ENCODE measurements around the gene GADL1. TPM values are rescaled to one million over a fixed set of nuclear protein-coding genes. Genes with fewer than 3 reads are reported as not detected.

GADL1 gene
- total RNA-seq, 4 donors from 2014 or later, result 1.1 TPM; not detected in 3

DNA sequence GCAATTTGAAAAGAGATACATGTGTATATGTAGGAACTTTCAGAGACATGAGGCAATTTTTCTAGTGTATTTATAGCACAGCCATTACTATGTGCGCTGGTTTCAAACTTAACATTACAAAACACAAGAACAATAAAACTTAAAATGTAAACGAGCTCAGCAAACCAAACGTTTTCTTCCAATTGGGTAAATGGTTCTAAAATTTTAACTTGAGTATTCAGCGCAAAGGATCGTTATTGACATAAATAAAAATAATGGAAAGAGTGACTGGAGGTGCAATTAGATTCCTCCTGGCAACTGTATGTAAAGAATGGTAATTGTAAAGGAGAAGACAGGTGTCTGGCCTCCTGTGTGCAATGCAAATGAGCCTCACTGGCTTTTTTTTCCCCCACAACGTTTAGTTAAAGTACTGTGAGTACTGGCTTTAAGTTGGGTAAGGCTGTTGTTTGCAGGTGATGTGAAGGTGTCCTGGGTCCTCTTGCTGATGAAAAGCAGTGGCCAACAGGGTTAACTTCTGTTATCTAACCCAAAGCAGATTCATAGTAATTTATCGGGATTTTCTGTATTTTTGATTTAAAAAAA is 14.1 kb upstream of the GADL1 start:
- DNase-seq, result no peak
- H3K4me1 ChIP-seq, result no peaks in the 10 kb centered on the region
- H3K9me3 ChIP-seq, result no peaks in the 10 kb centered on the region
- H3K4me3 ChIP-seq, result no peak overlapping the region
- no peaks in the 10 kb centered on the region for H3K27me3 ChIP-seq
- TF ChIP-seq, protein P1, sequence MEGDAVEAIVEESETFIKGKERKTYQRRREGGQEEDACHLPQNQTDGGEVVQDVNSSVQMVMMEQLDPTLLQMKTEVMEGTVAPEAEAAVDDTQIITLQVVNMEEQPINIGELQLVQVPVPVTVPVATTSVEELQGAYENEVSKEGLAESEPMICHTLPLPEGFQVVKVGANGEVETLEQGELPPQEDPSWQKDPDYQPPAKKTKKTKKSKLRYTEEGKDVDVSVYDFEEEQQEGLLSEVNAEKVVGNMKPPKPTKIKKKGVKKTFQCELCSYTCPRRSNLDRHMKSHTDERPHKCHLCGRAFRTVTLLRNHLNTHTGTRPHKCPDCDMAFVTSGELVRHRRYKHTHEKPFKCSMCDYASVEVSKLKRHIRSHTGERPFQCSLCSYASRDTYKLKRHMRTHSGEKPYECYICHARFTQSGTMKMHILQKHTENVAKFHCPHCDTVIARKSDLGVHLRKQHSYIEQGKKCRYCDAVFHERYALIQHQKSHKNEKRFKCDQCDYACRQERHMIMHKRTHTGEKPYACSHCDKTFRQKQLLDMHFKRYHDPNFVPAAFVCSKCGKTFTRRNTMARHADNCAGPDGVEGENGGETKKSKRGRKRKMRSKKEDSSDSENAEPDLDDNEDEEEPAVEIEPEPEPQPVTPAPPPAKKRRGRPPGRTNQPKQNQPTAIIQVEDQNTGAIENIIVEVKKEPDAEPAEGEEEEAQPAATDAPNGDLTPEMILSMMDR (IDR thresholded peaks at IDR 0.05), result no peak
- no peak for TF ChIP-seq POLR2A (IDR thresholded peaks at IDR 0.05)
- no peak overlapping the region for H3K27ac ChIP-seq
- intact Hi-C loops (cut with DNase I; ENCODE audit: low total_unique reads), result no loop called here
- H3K36me3 ChIP-seq, result no peaks in the 10 kb centered on the region

DNA sequence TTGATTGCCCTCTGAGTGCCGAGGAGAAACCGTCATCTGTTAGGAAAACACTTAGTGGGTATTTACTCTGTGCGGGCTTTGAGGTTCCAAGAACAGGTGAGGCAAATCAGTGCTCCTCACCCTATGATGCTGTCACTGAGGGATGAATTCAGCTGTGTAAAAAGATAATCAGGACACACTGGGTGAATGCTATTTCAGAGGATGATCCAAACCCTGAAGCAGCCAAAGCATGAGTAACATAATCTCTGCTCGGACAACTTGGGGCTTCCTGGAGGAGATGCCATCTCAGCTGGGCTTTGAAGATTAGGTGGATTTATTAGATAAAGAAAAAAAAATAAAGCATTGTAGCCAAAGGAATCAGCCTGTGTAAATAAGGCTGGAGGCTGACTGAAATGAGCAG is 10.5 kb upstream of the GADL1 start:
- Histone ChIP-seq H3K4me1 (no peaks in the 10 kb centered on the region), H3K27ac (no peak overlapping the region), H3K9me3 (no peaks in the 10 kb centered on the region), H3K27me3 (no peaks in the 10 kb centered on the region), H3K36me3 (no peaks in the 10 kb centered on the region), H3K4me3 (no peak overlapping the region)
- TF ChIP-seq POLR2A (IDR thresholded peaks at IDR 0.05), result no peak
- TF ChIP-seq, protein P1 (IDR thresholded peaks at IDR 0.05), result no peak
- intact Hi-C loops (cut with DNase I; ENCODE audit: low total_unique reads), result no loop called here
- DNase-seq, result no peak

GRCh38 chr3:30895329-30895728 is 868 bp upstream of the GADL1 start:
- TF ChIP-seq, protein P1 (IDR thresholded peaks at IDR 0.05), result no peak
- TF ChIP-seq POLR2A (IDR thresholded peaks at IDR 0.05), result no peak
- Histone ChIP-seq H3K36me3 (no peaks in the 10 kb centered on the region), H3K4me1 (no peaks in the 10 kb centered on the region), H3K9me3 (no peaks in the 10 kb centered on the region), H3K4me3 (no peak overlapping the region), H3K27me3 (no peaks in the 10 kb centered on the region), H3K27ac (no peak overlapping the region)
- intact Hi-C loops (cut with DNase I; ENCODE audit: low total_unique reads), result no loop called here
- DNase-seq, result no peak

DNA sequence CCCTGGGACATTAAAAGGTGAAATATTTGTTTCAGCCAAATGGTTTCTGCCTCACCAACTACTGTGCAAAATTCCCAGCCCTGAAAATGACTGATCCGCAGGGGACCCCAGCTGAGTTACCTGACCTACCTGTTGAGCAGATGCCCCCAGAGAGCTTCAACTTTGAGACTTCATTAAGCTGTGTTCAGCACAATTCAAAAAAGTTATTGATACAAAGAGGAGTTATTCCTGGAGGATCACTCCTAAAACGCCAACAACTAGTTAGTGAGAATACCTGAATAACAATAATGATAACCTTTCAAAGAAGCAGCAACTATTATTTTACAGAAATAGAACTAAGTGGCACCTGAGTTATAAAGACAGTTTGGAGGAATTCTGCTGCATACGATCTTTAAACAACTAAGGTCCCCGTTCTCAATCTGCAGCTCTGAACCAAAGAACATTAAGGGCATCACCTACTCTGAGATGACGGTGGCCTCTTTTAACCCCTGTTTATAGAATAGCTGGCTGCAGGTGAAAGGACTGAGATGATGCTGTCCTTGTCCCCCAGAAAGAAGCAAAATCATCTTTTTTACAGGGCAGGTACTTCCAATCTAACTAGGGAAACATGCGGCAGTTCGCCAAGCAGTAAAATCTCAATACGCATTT is 659 bp downstream of the GADL1 start:
- H3K9me3 ChIP-seq, result no peaks in the 10 kb centered on the region
- no peak for TF ChIP-seq POLR2A (IDR thresholded peaks at IDR 0.05)
- TF ChIP-seq, protein P1 (IDR thresholded peaks at IDR 0.05), result no peak
- H3K4me1 ChIP-seq, result no peaks in the 10 kb centered on the region
- intact Hi-C loops (cut with DNase I; ENCODE audit: low total_unique reads), result no loop called here
- no peaks in the 10 kb centered on the region for H3K36me3 ChIP-seq
- H3K27ac ChIP-seq, result no peak overlapping the region
- H3K27me3 ChIP-seq, result no peaks in the 10 kb centered on the region
- peak overlapping the region; percentile 36 to 53 for H3K4me3 ChIP-seq
- no peak for DNase-seq

GRCh38 chr3:30890907-30891306 is 3.6 kb downstream of the GADL1 start:
- Histone ChIP-seq H3K4me1 (no peaks in the 10 kb centered on the region), H3K9me3 (no peaks in the 10 kb centered on the region), H3K4me3 (no peak overlapping the region), H3K27ac (no peak overlapping the region), H3K36me3 (no peaks in the 10 kb centered on the region), H3K27me3 (no peaks in the 10 kb centered on the region)
- no peak for TF ChIP-seq POLR2A (IDR thresholded peaks at IDR 0.05)
- TF ChIP-seq, protein P1 (IDR thresholded peaks at IDR 0.05), result no peak
- DNase-seq, result no peak
- intact Hi-C loops (cut with DNase I; ENCODE audit: low total_unique reads), result no loop called here
